GM12801 (cell line): ENCODE measurements around the gene CCT5.

Source experiments
- TF ChIP-seq, protein P1 (sequence below): IDR thresholded peaks from one replicate; pipeline ENCODE4 v1.5.1; 2011; ENCODE audit warnings: control low read depth; ENCODE audit not compliant: insufficient read length; ENCODE audit errors: extremely low read depth

Gene CCT5

DNA sequence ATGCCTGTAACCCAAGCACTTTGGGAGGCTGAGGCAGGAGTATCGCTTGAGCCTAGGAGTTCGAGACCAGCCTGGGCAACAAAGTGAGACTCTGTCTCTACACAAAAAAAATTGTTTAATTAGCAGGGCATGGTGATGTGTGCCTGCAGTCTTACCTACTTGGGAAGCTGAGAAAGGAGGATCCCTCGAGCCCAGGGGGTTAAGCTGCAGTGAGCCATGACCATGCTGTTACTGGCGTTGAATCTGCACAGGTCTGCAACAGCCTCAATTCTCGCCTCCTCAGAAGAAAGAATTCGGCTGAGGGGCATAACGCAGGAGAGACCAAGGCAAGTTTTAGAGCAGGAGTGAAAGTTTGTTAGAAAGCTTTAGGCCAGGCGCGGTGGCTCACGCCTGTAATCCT lies 18.0 kb downstream of the CCT5 start:
- TF ChIP-seq, protein P1, sequence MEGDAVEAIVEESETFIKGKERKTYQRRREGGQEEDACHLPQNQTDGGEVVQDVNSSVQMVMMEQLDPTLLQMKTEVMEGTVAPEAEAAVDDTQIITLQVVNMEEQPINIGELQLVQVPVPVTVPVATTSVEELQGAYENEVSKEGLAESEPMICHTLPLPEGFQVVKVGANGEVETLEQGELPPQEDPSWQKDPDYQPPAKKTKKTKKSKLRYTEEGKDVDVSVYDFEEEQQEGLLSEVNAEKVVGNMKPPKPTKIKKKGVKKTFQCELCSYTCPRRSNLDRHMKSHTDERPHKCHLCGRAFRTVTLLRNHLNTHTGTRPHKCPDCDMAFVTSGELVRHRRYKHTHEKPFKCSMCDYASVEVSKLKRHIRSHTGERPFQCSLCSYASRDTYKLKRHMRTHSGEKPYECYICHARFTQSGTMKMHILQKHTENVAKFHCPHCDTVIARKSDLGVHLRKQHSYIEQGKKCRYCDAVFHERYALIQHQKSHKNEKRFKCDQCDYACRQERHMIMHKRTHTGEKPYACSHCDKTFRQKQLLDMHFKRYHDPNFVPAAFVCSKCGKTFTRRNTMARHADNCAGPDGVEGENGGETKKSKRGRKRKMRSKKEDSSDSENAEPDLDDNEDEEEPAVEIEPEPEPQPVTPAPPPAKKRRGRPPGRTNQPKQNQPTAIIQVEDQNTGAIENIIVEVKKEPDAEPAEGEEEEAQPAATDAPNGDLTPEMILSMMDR = no peak

DNA sequence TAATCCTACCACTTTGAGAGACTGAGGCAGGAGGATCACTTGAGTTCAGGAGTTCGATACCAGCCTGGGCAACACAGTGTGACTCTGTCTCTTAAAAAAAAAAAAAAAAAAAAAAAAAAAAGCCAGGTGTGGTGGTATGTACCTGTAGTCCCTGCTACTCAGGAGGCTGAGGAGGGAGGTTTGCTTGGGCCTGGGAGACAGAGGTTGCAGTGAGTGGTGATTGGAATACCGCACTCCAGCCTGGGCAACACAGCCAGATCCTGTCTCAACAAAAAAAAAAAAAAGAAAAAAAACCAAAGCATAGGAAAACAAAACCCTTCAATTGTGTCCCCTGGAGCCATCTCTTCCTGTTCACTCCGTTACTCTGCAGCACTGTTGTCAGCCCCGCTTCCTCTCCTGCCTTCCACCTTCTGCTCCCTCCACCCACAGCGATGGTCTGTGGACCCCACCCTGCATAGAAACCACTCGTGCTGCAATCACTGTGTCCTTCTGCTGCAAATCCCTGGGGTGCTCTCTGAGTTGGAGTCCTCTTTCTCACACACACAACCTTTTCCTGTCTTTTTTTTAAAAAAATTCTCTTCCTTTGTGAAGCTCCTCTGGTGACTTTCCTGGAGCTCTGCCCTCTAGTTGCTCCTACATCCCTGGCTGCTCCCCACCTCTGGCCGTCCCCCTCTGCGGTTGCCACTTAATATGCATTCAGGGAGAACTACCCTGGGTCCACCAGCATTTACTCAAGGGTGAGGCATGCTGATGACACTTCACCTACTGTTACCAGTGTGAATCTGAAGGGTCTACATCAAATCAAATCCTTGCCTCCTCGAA lies 22.2 kb downstream of the CCT5 start:
- TF ChIP-seq, protein P1 = no peak

DNA sequence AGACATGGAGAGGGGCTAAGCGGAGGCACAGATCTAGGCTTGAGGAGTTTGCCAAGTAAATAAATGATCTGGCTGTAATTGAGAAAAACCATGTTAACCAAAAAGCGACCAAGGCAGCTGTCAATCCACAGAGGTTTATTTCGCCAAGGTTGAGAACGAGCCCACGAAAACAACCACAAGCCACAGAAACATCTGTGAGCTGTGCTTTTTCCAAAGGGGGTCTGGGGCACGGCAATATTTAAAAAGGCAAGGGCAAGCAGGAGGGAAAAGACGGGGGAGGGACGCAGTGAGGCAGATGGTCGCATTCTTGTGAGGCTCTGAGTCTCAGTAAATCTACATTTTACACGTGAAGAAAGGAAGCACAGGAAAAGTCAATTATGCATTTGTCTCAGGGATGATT lies 25.4 kb downstream of the CCT5 start:
- TF ChIP-seq, protein P1 = no peak

DNA sequence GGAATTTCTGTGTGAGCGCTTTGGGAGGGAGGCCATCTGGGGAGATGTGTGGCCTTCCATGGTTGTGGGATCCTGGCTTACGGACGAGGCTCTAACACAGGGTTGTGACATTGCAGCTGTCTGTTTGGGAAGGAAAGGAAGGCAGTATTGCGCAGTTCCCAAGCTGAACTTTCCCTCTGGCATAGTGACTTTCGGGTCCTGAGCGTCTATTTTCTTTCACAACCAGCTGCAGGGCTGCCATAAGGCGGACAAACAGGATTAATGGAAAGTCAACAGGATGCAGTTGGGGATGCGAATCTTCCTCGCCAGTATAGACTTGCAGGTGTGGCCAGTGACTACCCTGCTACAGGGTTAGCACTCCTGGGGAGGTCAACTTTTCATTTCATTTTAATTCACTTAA lies 25.9 kb downstream of the CCT5 start:
- TF ChIP-seq, protein P1 = no peak

DNA sequence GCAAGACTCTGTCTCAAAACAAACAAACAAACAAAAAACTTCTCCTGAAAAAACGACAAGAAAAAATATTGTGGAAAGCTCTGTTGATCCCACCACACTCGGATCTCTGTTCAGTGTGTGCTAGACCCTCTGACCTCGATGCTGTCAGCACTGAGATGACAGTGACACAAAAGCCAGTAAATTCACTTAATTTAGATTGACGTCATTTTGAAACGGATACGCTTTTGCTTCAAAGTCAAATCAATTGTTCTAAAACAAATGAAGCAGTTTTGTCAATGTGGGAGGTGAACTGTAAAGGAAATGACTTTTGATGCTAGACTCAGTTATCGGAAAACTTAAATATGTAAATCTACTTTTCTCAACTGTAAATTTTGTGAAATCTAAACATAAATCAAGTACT lies 26.6 kb downstream of the CCT5 start:
- TF ChIP-seq, protein P1 = no peak

DNA sequence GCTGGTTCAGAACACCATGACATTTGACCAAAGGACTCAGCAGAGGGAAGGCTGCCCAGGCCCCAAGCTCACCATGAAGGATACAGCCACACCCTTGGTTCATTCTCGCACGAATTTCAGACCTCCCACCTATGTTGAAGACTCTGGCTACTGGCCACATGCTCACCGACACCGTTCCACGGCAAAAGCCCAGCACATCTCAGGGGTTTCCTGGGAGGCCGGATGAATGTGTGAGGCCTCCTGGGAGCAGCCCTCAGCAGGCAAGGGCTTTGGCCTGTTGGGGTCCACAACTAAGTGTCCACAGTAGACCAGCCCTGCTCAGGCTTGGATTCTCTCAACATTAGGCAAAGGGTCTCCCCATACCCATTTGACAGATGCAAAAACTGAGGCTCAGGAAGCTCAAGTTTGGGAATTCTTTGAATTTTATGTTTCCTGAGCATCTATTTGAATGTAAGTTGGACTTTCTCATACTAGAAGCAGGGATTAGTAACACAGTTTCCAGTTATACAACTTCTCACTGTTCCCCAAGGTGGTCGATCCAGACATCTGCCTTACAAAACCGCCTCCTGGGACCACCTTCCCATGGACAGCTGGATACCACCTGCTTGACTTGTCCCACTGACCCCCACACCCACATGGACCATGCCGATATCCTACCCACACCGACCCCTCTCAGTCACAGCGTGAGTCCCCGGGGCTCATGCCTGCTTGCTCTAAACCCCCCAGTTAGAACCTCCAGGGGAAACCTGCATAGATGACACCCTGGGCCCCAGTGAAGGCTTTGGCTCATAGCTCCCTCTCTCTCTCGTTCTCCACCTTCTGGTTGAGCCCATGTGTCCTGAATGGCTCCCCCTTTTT lies 27.9 kb downstream of the CCT5 start:
- TF ChIP-seq, protein P1 = no peak

DNA sequence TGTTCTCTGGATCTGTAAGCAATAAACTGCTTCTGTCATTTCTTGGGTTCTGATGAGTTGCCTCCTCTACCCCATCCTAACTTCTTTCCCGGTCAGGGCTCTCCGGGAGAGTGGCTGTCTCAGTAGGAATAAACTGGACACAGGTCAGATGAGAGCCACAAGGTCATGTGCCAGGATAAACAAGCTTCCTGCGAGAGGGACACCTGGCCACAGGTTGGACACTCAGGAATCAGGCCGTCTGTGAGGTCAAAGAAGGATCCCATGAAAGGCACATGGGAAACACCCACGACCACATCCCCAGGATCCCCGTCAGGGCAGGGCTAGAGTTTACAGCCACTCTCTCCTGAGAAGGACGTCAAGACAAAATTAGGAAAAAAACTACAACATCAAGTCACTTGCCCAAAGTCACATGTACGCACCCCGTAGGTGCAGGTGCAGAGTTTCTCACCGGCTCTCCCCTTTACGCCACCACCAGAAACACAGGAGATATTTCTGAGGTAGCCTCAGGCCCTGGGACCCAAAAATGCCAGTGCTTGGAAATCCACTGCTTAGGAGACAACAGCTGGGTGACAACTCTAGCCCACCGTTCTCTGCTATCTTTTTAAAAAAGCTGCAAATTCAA lies 28.7 kb downstream of the CCT5 start:
- TF ChIP-seq, protein P1 = no peak
